Kidney (tissue), 14 donors: ENCODE data around the gene FGD6. TPM values are rescaled to one million over a fixed set of nuclear protein-coding genes. Genes with fewer than 3 reads are reported as not detected.
"Not testable (repeated sequence)": the region's sequence is repeated elsewhere in the genome, so short reads cannot be mapped to it uniquely, and the experiment has no call there.

ENCODE experiments used
- DNase-seq, 5 donors: peaks; one replicate each; pipeline ENCODE4 v3.0.0-alpha.2; 2013 to 2020
- FAIRE-seq: peaks from 2 replicates; lab custom pipeline; 2012; peaks lifted over from hg19 to GRCh38; lab: Jason Lieb, UNC
- H3K27ac ChIP-seq, 2 donors: one replicate each; pipeline ENCODE4 v1.7.0; 2013; ENCODE audit warnings: low read depth in 2 of 2, low read length in 2 of 2, inconsistent platforms in 1 of 2
- H3K27me3 ChIP-seq: one replicate; pipeline ENCODE4 v1.7.1; 2013; ENCODE audit warnings: low read length, inconsistent platforms; ENCODE audit not compliant: control insufficient read depth, insufficient read depth
- H3K36me3 ChIP-seq, 3 donors: one replicate each; pipeline versions ENCODE4 v1.7.0 to v1.7.1; 2013; ENCODE audit warnings: low read length in 3 of 3, control low read depth in 1 of 3, inconsistent platforms in 1 of 3; ENCODE audit not compliant: insufficient read depth in 3 of 3, control insufficient read depth in 2 of 3
- H3K4me1 ChIP-seq, 3 donors: one replicate each; pipeline versions ENCODE4 v1.7.0 to v1.7.1; 2013; ENCODE audit warnings: low read length in 3 of 3, inconsistent platforms in 1 of 3, low read depth in 1 of 3; ENCODE audit not compliant: control insufficient read depth in 2 of 3, insufficient read depth in 2 of 3
- H3K4me3 ChIP-seq, 3 donors: one replicate each; pipeline versions ENCODE4 v1.7.0 to v1.8.1; 2013; ENCODE audit warnings: low read length in 3 of 3, control low read depth in 1 of 3, inconsistent platforms in 1 of 3
- H3K9ac ChIP-seq, 3 donors: one replicate each; pipeline versions ENCODE4 v1.7.0 to v1.7.1; 2013; ENCODE audit warnings: low read length in 3 of 3, control low read depth in 1 of 3, inconsistent platforms in 1 of 3
- H3K9me3 ChIP-seq, 3 donors: one replicate each; pipeline versions ENCODE4 v1.7.0 to v1.7.1; 2013; ENCODE audit warnings: low read length in 3 of 3, control low read depth in 1 of 3, inconsistent platforms in 1 of 3; ENCODE audit not compliant: control insufficient read depth in 2 of 3, insufficient read depth in 1 of 3
- CTCF ChIP-seq: IDR thresholded peaks from 3 replicates; pipeline ENCODE4 v1.5.1; 2012; ENCODE audit warnings: mild to moderate bottlenecking, moderate library complexity, borderline replicate concordance; ENCODE audit not compliant: insufficient read depth; ENCODE audit errors: extremely low read depth
- intact Hi-C: fragments of 100-400 bp; cut with DNase I; formaldehyde crosslinking; loops from one replicate; pipeline ENCODE4 v1.11.1; 2022
- polyA plus RNA-seq: library from polyadenylated mRNA; stranded (reverse); fragments of 350-450 nt; fragmentation: Illumina TruSeq; extraction: RNeasy Lipid Tissue Mini Kit (QIAGEN cat#74804); gene quantifications from one replicate; pipeline ENCODE4 v1.2.3, GENCODE V29; 2014; ENCODE audit warnings: low read depth, low replicate concordance; ENCODE audit not compliant: insufficient read depth
- total RNA-seq: library from RNA; stranded (reverse); fragmentation: NEBNext Ultra II Directional; extraction: Animal tissue kit (Norgen Biotek cat#: 25700); gene quantifications from one replicate; pipeline ENCODE4 v1.2.1, GENCODE V29; 2021
- donor health status: control.
- donor health status: control.
- donor health status: control.
- donor health status: control.
- donor health status: control.
- donor health status: DM: yes; HTN: yes; CAD: no.
- donor health status: Normal renal cell carcinoma (clear cell type).

The FGD6 gene
- total and polyA plus RNA-seq, 2 donors from 2014 or later, result 1.2 to 19.8 TPM

- no peak for TF ChIP-seq CTCF
- no peak overlapping the region for H3K9ac ChIP-seq
- no peaks in the 10 kb centered on the region for H3K27me3 ChIP-seq
- H3K36me3 ChIP-seq, result peaks cover 0 to 3% (median 0%) of the 10 kb centered on the region in 3 donors
- peaks cover 0 to 5% (median 0%) of the 10 kb centered on the region in 3 donors for H3K4me1 ChIP-seq
- H3K9me3 ChIP-seq, result no peaks in the 10 kb centered on the region
- no peak overlapping the region for H3K4me3 ChIP-seq
- DNase-seq (no peak), FAIRE-seq (no peak)
- H3K27ac ChIP-seq, result no peak overlapping the region
- intact Hi-C loops, result no loop called here
Measured at GRCh38 chr12:95241761-95242506, 24.7 kb upstream of the FGD6 start.

GRCh38 chr12:95241138-95241537 lies 23.9 kb upstream of the FGD6 start:
- H3K4me3 ChIP-seq, H3K36me3 ChIP-seq, intact Hi-C loops, H3K27ac ChIP-seq, H3K4me1 ChIP-seq, H3K9me3 ChIP-seq, DNase-seq, FAIRE-seq, H3K27me3 ChIP-seq, H3K9ac ChIP-seq: not testable (repeated sequence)

- H3K9me3 ChIP-seq, result no peaks in the 10 kb centered on the region
- no peak for FAIRE-seq
- H3K36me3 ChIP-seq, result peaks cover 0 to 3% (median 0%) of the 10 kb centered on the region in 3 donors
- H3K4me1 ChIP-seq, result peaks cover 0 to 6% (median 0%) of the 10 kb centered on the region in 3 donors
- H3K9ac ChIP-seq, result no peak overlapping the region
- no peak for DNase-seq
- H3K27me3 ChIP-seq, result no peaks in the 10 kb centered on the region
- no peak for TF ChIP-seq CTCF
- no peak overlapping the region for H3K27ac ChIP-seq
- intact Hi-C loops, result no loop called here
- H3K4me3 ChIP-seq, result no peak overlapping the region
Measured at GRCh38 chr12:95240556-95240955, 23.3 kb upstream of the FGD6 start.

GRCh38 chr12:95239835-95240234 lies 22.6 kb upstream of the FGD6 start:
- H3K27ac ChIP-seq, H3K27me3 ChIP-seq, H3K4me3 ChIP-seq, H3K9me3 ChIP-seq, DNase-seq, H3K9ac ChIP-seq, H3K4me1 ChIP-seq, intact Hi-C loops, FAIRE-seq, H3K36me3 ChIP-seq: not testable (repeated sequence)
